Neural cell (in vitro differentiated cells): Measurements from ENCODE around the gene AGRN. TPM values are rescaled to one million over a fixed set of nuclear protein-coding genes. Genes with fewer than 3 reads are reported as not detected.

ENCODE experiments used
- H2AFZ ChIP-seq: fragments of 200-600, 300-800 bp; sonication (generic), shearing (Covaris generic); 2 replicates; pipeline ENCODE4 v1.6.0; 2014; ENCODE audit warnings: low read depth, mild to moderate bottlenecking, antibody characterized with exemption, low read length, moderate library complexity
- H3F3A ChIP-seq: fragments of 200-600 bp; shearing (Covaris generic); 2 replicates; pipeline ENCODE4 v1.6.1; 2016; ENCODE audit warnings: mild to moderate bottlenecking, moderate library complexity, mixed read lengths, antibody characterized with exemption, low read length; ENCODE audit not compliant: insufficient read depth, poor library complexity, severe bottlenecking
- H3K27ac ChIP-seq: fragments of 200-600, 300-800 bp; sonication (generic), shearing (Covaris generic); 2 replicates; pipeline ENCODE4 v1.5.1; 2014; ENCODE audit warnings: mild to moderate bottlenecking, low read length, moderate library complexity
- H3K27me3 ChIP-seq: fragments of 300-800, 200-600 bp; sonication (generic), shearing (Covaris generic); 2 replicates; pipeline ENCODE4 v1.6.0; 2014; ENCODE audit warnings: mild to moderate bottlenecking, low read depth, low read length, moderate library complexity; ENCODE audit not compliant: insufficient read depth
- H3K36me3 ChIP-seq: fragments of 300-800, 200-600 bp; sonication (generic), shearing (Covaris generic); 2 replicates; pipeline ENCODE4 v1.5.1; 2014; ENCODE audit warnings: mild to moderate bottlenecking, antibody characterized with exemption, low read length, moderate library complexity; ENCODE audit not compliant: insufficient read depth
- H3K4me2 ChIP-seq: fragments of 300-800, 200-600 bp; sonication (generic), shearing (Covaris generic); 2 replicates; pipeline ENCODE4 v1.6.0; 2014; ENCODE audit warnings: mild to moderate bottlenecking, low read length
- H3K4me3 ChIP-seq: fragments of 300-800, 200-600 bp; sonication (generic), shearing (Covaris generic); 2 replicates; pipeline ENCODE4 v1.5.1; 2014; ENCODE audit warnings: mild to moderate bottlenecking, low read length, moderate library complexity
- H3K79me2 ChIP-seq: fragments of 200-600 bp; shearing (Covaris generic); replicated peaks from 2 replicates; pipeline ENCODE4 v1.6.0; 2014; ENCODE audit warnings: mild to moderate bottlenecking, low read length, moderate library complexity; ENCODE audit not compliant: insufficient read depth
- H3K9ac ChIP-seq: fragments of 300-800, 200-600 bp; sonication (generic), shearing (Covaris generic); 2 replicates; pipeline ENCODE4 v1.6.1; 2016; ENCODE audit warnings: mild to moderate bottlenecking, low read length, mixed read lengths
- H3K9me2 ChIP-seq: fragments of 200-600 bp; shearing (Covaris generic); 2 replicates; pipeline ENCODE4 v1.6.1; 2016; ENCODE audit warnings: mild to moderate bottlenecking, low read length, mixed read lengths; ENCODE audit not compliant: insufficient read depth
- H3K9me3 ChIP-seq: fragments of 200-600, 300-800 bp; sonication (generic), shearing (Covaris generic); 2 replicates; pipeline ENCODE4 v1.6.1; 2016; ENCODE audit warnings: mild to moderate bottlenecking, mixed run types, low read length, moderate library complexity, mixed read lengths
- H4K20me1 ChIP-seq: fragments of 200-600 bp; shearing (Covaris generic); 2 replicates; pipeline ENCODE4 v1.6.1; 2016; ENCODE audit warnings: mild to moderate bottlenecking, mixed run types; ENCODE audit not compliant: insufficient read depth
- EP300 ChIP-seq: fragments of 450-650 bp; conservative IDR thresholded peaks from 2 replicates; pipeline ENCODE4 v1.6.1; 2014; ENCODE audit warnings: antibody characterized with exemption, mild to moderate bottlenecking, moderate library complexity; ENCODE audit not compliant: poor library complexity, severe bottlenecking
- EZH2 ChIP-seq: fragments of 200-600, 300-800 bp; shearing (Covaris generic), sonication (generic); IDR thresholded peaks from 2 replicates; pipeline ENCODE4 v1.6.1; 2014; ENCODE audit warnings: antibody characterized with exemption, low read length, borderline replicate concordance, mild to moderate bottlenecking; ENCODE audit not compliant: insufficient read depth, poor library complexity, severe bottlenecking
- MXI1 ChIP-seq: fragments of 450-650 bp; conservative IDR thresholded peaks from 2 replicates; pipeline ENCODE4 v1.6.1; 2014; ENCODE audit warnings: antibody characterized with exemption, mild to moderate bottlenecking; ENCODE audit not compliant: poor library complexity, severe bottlenecking
- POLR2AphosphoS5 ChIP-seq: IDR thresholded peaks from 2 replicates; pipeline ENCODE4 v1.6.1; 2012
- RAD21 ChIP-seq: fragments of 450-650 bp; conservative IDR thresholded peaks from 2 replicates; pipeline ENCODE4 v1.6.1; 2014; ENCODE audit warnings: antibody characterized with exemption, mild to moderate bottlenecking, moderate library complexity
- SMC3 ChIP-seq: fragments of 450-650 bp; conservative IDR thresholded peaks from 2 replicates; pipeline ENCODE4 v1.6.1; 2014; ENCODE audit warnings: antibody characterized with exemption, mild to moderate bottlenecking, moderate library complexity; ENCODE audit not compliant: poor library complexity
- TAF1 ChIP-seq: IDR thresholded peaks from 2 replicates; pipeline ENCODE4 v1.6.1; 2012; ENCODE audit warnings: low read depth
- polyA plus RNA-seq: library from polyadenylated mRNA; depleted of rRNA; stranded (reverse); fragments of >200 nt; gene quantifications from 2 replicates; pipeline ENCODE4 v1.2.3, GENCODE V29; 2014
- TF ChIP-seq, protein P1 (sequence below): IDR thresholded peaks from 2 replicates; pipeline ENCODE4 v1.6.1; 2012; ENCODE audit warnings: borderline replicate concordance
- TF ChIP-seq, protein P2 (sequence below): fragments of 450-650 bp; IDR thresholded peaks from 2 replicates; pipeline ENCODE4 v1.5.1; 2014; ENCODE audit warnings: antibody characterized with exemption, mild to moderate bottlenecking, moderate library complexity; ENCODE audit not compliant: poor library complexity, severe bottlenecking

AGRN gene
- polyA plus RNA-seq, 1 donor from 2014 or later = 104 TPM

DNA sequence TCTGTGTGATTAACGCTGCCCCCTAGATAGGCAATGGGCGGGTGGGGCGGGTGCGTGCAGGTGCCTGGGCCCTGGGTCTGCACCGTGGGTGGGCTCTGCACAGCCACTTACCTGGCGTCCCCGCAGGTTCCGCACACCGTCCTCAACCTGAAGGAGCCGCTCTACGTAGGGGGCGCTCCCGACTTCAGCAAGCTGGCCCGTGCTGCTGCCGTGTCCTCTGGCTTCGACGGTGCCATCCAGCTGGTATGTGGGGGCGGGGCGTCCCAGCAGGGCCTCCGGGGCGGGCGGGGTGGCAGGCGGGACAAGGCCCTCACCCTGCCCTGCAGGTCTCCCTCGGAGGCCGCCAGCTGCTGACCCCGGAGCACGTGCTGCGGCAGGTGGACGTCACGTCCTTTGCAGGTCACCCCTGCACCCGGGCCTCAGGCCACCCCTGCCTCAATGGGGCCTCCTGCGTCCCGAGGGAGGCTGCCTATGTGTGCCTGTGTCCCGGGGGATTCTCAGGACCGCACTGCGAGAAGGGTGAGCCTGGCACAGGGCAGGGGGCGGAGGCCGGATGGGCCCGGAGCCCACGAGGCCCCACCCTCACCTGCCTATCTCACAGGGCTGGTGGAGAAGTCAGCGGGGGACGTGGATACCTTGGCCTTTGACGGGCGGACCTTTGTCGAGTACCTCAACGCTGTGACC, 31.3 kb downstream of the AGRN start:
- Histone ChIP-seq H3K9me3 (no peaks in the 10 kb centered on the region), H3K9me2 (no peaks in the 10 kb centered on the region), H3F3A (no peaks in the 10 kb centered on the region), H3K27me3 (no peaks in the 10 kb centered on the region), H3K4me3 (no peak overlapping the region), H3K36me3 (no peaks in the 10 kb centered on the region), H3K9ac (no peak overlapping the region), H3K79me2 (no peaks in the 10 kb centered on the region), H4K20me1 (no peaks in the 10 kb centered on the region), H2AFZ (no peak overlapping the region), H3K27ac (no peak overlapping the region), H3K4me2 (no peak overlapping the region)
- TF ChIP-seq SMC3 (no peak), EZH2 (no peak), TAF1 (no peak), EP300 (no peak), RAD21 (no peak), POLR2AphosphoS5 (no peak), MXI1 (no peak)
- TF ChIP-seq, protein P1, sequence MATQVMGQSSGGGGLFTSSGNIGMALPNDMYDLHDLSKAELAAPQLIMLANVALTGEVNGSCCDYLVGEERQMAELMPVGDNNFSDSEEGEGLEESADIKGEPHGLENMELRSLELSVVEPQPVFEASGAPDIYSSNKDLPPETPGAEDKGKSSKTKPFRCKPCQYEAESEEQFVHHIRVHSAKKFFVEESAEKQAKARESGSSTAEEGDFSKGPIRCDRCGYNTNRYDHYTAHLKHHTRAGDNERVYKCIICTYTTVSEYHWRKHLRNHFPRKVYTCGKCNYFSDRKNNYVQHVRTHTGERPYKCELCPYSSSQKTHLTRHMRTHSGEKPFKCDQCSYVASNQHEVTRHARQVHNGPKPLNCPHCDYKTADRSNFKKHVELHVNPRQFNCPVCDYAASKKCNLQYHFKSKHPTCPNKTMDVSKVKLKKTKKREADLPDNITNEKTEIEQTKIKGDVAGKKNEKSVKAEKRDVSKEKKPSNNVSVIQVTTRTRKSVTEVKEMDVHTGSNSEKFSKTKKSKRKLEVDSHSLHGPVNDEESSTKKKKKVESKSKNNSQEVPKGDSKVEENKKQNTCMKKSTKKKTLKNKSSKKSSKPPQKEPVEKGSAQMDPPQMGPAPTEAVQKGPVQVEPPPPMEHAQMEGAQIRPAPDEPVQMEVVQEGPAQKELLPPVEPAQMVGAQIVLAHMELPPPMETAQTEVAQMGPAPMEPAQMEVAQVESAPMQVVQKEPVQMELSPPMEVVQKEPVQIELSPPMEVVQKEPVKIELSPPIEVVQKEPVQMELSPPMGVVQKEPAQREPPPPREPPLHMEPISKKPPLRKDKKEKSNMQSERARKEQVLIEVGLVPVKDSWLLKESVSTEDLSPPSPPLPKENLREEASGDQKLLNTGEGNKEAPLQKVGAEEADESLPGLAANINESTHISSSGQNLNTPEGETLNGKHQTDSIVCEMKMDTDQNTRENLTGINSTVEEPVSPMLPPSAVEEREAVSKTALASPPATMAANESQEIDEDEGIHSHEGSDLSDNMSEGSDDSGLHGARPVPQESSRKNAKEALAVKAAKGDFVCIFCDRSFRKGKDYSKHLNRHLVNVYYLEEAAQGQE = no peak
- TF ChIP-seq, protein P2, sequence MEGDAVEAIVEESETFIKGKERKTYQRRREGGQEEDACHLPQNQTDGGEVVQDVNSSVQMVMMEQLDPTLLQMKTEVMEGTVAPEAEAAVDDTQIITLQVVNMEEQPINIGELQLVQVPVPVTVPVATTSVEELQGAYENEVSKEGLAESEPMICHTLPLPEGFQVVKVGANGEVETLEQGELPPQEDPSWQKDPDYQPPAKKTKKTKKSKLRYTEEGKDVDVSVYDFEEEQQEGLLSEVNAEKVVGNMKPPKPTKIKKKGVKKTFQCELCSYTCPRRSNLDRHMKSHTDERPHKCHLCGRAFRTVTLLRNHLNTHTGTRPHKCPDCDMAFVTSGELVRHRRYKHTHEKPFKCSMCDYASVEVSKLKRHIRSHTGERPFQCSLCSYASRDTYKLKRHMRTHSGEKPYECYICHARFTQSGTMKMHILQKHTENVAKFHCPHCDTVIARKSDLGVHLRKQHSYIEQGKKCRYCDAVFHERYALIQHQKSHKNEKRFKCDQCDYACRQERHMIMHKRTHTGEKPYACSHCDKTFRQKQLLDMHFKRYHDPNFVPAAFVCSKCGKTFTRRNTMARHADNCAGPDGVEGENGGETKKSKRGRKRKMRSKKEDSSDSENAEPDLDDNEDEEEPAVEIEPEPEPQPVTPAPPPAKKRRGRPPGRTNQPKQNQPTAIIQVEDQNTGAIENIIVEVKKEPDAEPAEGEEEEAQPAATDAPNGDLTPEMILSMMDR = no peak

DNA sequence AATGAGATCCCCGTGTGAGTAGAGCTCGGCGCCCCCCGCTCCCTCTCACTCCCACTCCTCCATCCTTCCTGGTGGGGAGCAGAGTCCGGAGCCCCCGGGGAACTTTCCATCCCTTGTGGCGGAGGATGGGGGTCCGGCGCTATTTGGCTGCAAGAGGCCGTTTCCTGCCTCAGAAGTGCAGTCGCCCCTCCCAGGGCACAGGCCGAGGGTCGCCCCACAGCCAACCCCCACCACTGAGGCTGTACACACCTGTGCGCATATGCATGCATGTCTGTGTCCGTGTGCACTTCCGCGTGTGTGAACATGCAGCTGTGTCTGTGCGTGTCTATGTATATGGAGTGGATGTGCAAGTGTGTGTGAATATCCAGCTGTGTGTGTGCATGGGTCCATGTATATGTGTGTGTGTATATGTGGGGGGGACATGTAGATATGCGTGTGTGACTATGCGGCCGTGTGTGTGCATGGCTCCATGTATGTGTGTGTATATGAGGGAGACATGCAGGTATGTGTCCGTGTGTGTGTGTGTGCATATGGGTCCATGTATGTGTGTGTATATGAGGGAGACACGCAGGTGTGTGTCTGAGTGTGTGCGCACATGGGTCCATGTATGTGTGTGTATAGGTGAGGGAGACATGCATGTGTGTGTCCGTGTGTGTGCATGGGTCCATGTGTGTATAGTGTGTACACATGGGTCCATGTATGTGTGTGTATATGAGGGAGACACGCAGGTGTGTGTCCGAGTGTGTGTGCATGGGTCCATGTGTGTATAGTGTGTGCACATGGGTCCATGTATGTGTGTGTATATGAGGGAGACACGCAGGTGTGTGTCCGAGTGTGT, 32.3 kb downstream of the AGRN start:
- Histone ChIP-seq H3K9ac (no peak overlapping the region), H3K79me2 (no peaks in the 10 kb centered on the region), H3K9me3 (no peaks in the 10 kb centered on the region), H2AFZ (no peak overlapping the region), H4K20me1 (no peaks in the 10 kb centered on the region), H3K36me3 (no peaks in the 10 kb centered on the region), H3K27ac (no peak overlapping the region), H3K9me2 (no peaks in the 10 kb centered on the region), H3K27me3 (no peaks in the 10 kb centered on the region), H3K4me3 (no peak overlapping the region), H3F3A (no peaks in the 10 kb centered on the region), H3K4me2 (no peak overlapping the region)
- TF ChIP-seq MXI1 (no peak), EZH2 (no peak), POLR2AphosphoS5 (no peak), SMC3 (no peak), RAD21 (no peak), EP300 (no peak)
- TF ChIP-seq, protein P1 = no peak
- TF ChIP-seq, protein P2 = no peak
